Erythroblast (primary cell): Measurements from ENCODE around the gene ZNF142.

ENCODE experiments used
- GATA1 ChIP-seq: IDR thresholded peaks from 2 replicates; pipeline ENCODE4 v1.6.1; 2011; ENCODE audit warnings: low read depth, mild to moderate bottlenecking, control low read depth, low read length, moderate library complexity
- POLR2A ChIP-seq: IDR thresholded peaks from 2 replicates; pipeline ENCODE4 v1.6.1; 2011; ENCODE audit warnings: mild to moderate bottlenecking, low read length

DNA sequence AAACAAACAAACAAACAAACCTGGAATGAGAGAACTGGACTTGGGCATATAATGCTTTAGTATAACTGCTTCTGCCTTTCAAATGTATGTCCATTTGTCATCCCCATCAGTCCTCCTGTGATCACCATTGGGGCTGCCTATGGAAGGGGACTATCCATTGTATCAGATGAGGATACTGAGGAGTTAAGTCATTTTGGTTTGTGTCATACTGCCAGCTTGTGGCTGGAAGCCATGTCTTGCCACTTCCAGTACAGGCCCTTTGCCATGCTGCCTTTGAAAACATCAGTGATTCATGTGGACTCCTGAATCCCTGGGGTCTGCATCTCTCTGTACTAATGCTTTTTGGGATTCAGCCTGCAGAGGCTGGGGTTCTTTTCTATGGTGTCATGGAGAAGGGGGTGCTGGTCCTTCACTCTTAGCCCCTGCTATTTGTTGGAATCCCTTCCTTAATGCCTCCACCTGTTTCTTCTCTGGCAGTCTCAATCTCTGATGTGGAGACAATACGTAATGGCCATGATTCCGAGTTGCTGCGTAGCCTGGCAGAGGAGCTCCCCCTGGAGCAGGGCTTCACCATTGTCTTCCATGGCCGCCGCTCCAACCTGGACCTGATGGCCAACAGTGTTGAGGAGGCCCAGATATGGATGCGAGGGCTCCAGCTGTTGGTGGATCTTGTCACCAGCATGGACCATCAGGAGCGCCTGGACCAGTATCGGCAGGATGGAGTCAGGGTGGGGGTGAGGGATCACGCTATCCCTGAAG lies 41.1 kb downstream of the ZNF142 start:
- TF ChIP-seq POLR2A (no peak), GATA1 (no peak)
